HS-5 (cell line): ENCODE results near the gene ADIPOR2.
"Not testable (repeated sequence)": the region's sequence is repeated elsewhere in the genome, so short reads cannot be mapped to it uniquely, and the experiment has no call there.

ENCODE experiments used
- DNase-seq: peaks from one replicate; pipeline ENCODE4 v3.0.0-alpha.2; 2012; ENCODE audit warnings: low read depth

The ADIPOR2 gene

GRCh38 chr12:1665366-1665765 lies 25.5 kb upstream of the ADIPOR2 start:
- DNase-seq = no peak

GRCh38 chr12:1666215-1666614 lies 24.7 kb upstream of the ADIPOR2 start:
- no peak for DNase-seq

GRCh38 chr12:1666685-1667162 lies 24.1 kb upstream of the ADIPOR2 start:
- no peak for DNase-seq

GRCh38 chr12:1668833-1669543 lies 21.9 kb upstream of the ADIPOR2 start:
- DNase-seq = no peak

GRCh38 chr12:1670358-1671268 lies 20.3 kb upstream of the ADIPOR2 start:
- DNase-seq = no peak

GRCh38 chr12:1676043-1676442 lies 14.8 kb upstream of the ADIPOR2 start:
- no peak for DNase-seq

- DNase-seq = no peak
Observed at GRCh38 chr12:1680804-1681492, 9.9 kb upstream of the ADIPOR2 start.

- DNase-seq = no peak
Observed at GRCh38 chr12:1681493-1681807, 9.4 kb upstream of the ADIPOR2 start.

- no peak for DNase-seq
Observed at GRCh38 chr12:1688086-1688710, 2.7 kb upstream of the ADIPOR2 start.

GRCh38 chr12:1691123-1692007 lies 495 bp downstream of the ADIPOR2 start:
- no peak for DNase-seq

GRCh38 chr12:1692226-1692625 lies 1.4 kb downstream of the ADIPOR2 start:
- DNase-seq = no peak

GRCh38 chr12:1692895-1693610 lies 2.2 kb downstream of the ADIPOR2 start:
- no peak for DNase-seq

GRCh38 chr12:1695097-1695496 lies 4.2 kb downstream of the ADIPOR2 start:
- not testable (repeated sequence) for DNase-seq

GRCh38 chr12:1695886-1696670 lies 5.2 kb downstream of the ADIPOR2 start:
- no peak for DNase-seq

GRCh38 chr12:1696800-1697199 lies 5.9 kb downstream of the ADIPOR2 start:
- no peak for DNase-seq

GRCh38 chr12:1697271-1697670 lies 6.4 kb downstream of the ADIPOR2 start:
- no peak for DNase-seq

- no peak for DNase-seq
Observed at GRCh38 chr12:1698720-1699119, 7.8 kb downstream of the ADIPOR2 start.

GRCh38 chr12:1702713-1703112 lies 11.8 kb downstream of the ADIPOR2 start:
- DNase-seq = no peak
